T-helper 22 cell (primary cell): Measurements from ENCODE around the gene VSTM5.
"Not testable (repeated sequence)": the region's sequence is repeated elsewhere in the genome, so short reads cannot be mapped to it uniquely, and the experiment has no call there.

ENCODE experiments used
- DNase-seq: peaks from one replicate; pipeline ENCODE4 v3.0.0-alpha.2; 2020; ENCODE audit warnings: low read depth

Gene VSTM5

DNA sequence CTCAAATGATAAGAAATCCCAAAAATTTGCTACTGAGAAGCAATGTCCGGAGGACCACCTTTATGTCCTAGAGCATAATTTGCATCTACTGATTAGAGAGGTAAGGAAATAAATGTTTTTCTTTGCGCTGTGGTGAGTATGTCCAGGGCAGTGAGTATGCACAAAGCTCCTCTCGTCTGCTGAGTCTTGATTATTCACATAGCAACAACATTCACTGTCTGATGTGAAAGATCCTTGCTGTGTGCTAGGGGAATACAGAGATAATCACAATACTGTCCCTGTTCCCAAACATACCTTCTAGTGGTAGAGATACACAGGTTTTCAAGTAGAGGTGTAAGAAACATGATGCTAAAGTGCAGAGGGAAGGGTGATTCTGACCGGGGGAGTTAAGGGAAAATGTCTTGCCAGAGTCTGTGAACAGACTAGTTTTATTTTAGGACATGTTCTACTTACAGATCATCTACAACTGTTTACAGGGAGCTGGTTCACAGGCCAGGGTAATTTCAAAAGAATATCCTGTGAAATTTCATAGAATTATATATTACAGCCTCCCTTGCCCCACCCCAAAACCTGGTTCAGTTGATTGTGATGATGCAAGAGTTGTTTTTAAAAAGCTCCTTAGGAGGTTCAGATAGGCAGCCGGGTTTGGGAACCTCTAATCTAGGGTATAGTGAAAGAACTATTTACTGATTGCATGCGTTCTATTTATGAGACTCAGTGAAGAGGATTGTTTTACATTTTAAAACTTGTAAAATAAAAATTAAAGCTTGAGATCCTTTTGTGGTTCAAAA, 53.8 kb downstream of the VSTM5 start:
- no peak for DNase-seq

DNA sequence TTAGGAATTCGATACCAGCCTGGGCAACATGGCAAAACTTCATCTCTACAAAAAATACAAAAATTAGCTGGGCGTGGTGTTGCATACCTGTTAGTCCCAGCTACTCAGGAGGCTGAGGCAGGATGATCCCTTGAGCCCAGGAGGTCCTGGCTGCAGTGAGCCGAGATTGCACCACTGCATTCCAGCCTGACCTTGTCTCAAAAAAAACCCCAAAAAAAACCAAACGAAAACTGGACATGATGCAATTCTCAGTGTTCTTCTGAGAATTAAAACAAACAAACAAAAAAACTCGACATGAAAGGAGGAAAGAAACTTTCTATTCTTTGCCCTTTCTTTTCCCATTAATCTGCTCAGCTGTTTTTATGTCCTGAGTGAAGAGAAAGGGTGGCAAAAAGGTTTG, 58.9 kb downstream of the VSTM5 start:
- no peak for DNase-seq

DNA sequence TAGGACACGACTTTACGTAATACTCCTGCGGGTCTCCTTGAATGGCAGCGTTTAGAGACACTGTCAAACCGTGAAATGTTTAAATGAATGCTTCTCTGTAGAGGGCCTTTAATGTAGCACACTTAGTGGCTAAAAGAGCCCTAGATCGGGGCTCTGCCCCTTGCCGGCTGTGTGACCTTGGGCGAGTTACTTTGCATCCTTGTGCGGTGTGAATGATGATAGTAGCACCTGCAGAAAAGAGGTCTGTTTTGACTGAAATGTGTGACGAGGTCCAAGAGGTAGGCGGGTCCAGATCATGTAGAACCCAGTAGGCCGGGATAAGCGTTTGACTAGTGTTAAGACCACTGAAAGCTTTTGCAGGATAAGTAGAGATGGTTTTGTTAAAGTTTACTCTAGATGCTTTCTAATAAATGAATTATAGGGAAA, 65.5 kb downstream of the VSTM5 start:
- DNase-seq: no peak

DNA sequence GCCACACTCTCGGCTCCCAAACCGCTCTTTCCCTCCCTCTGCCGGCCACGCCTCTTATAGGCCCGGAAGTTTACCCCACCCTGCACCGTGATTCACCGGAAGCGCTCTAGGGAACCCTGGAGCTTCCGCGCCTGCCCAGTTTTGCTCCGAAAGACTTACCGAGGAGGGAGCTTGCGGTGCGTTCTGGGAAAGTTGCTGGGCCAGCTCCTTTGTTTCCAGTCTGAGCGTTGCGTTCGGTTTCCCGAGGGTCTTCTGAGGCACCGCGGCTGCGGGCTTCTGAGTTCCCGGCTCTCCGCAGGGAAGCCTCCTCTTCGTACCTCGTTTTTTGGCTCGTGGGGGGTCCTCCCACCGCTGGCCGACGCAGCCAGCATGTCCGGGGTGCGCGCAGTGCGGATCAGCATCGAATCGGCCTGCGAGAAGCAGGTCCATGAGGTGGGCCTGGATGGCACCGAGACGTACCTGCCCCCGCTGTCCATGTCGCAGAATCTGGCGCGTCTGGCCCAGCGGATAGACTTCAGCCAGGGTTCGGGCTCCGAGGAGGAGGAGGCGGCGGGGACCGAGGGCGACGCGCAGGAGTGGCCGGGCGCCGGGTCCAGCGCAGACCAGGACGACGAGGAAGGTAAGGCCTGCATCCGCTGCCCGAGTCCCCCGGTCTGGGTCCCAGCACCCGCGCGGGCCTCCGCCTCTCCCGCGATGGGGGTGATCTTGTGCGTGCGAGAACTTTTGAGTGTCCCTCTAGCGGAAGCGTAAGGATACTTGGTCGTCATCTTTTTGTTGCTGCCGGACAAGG, 66.1 kb downstream of the VSTM5 start, which contains the start of gene MED17:
MED17 (plus strand) TSS at position 138 of the 790 bp plus-strand sequence; CDS start at position 370, 232 bp downstream.
- DNase-seq: peak; percentile 83

DNA sequence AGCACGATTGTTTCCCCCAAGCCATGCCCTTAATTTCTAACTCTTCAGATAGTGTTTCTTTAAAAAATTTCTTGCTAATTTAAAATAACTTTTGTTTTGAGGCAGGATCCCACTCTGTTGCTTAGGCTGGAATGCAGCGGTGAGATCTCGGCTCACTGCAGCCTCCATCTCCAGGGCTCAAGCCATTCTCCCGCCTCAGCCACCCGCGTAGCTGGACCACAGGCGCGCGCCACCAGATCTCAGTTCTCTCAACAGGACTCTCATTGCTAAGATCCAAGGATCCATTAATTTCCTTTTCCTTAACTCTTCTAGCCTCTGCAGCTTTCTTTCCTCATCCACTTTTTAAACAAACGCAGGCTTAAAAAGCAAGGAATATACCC, 66.7 kb downstream of the VSTM5 start:
- no peak for DNase-seq

DNA sequence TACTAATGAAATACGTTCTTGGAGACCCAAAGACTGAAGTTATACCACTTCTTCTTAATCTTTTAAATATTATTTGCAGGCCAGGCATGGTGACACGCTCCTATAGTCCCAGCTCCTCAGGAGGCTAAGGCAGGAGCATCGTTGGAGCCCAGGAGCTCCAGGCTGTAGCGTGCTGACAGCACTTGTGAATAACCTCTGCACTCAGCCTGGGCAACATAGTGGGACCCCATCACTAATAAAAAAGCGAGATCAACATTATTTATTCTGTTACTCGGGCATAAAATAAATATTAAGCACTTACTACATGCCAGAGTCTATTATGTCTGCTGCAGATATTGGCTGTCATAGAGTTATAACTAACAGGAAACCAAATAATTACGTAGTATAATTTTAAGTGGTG, 67.1 kb downstream of the VSTM5 start:
- DNase-seq: no peak

DNA sequence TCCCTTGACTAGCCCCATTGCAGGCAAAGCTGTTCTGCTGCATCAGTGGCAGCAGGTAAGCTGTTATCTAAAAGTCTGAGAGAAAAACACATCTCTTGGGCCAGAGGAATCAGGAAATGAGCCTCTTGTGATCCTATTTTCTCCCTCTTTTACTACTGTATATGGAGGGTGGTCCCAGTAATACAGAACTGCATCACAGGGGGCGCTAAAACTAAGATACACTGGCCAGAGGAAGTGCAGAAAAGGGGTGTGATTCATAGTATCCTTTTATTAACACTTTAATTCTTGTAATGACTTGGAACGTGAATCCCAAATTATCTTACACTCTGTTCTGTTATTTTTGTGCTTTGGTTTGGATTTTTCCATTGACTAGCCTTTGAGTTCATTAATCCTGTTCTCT, 75.1 kb downstream of the VSTM5 start:
- no peak for DNase-seq

DNA sequence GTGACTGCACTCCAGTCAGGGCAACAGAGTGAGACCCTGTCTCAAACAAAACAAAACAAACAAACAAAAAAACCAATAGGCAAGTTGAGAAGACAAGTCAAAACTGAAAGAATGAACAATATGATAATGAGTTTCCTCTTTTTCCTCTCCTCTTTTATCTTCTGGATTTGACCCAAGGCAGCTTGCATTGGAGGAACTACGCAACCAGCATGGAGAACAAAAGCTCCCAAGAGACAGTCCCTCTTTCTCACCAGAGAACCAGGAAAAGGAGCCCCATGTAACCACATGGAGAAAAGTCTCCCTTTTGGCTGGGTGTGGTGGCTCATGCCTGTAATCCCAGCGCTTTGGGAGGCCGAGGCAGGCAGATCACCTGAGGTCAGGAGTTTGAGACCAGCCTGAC, 75.9 kb downstream of the VSTM5 start:
- DNase-seq: not testable (repeated sequence)

DNA sequence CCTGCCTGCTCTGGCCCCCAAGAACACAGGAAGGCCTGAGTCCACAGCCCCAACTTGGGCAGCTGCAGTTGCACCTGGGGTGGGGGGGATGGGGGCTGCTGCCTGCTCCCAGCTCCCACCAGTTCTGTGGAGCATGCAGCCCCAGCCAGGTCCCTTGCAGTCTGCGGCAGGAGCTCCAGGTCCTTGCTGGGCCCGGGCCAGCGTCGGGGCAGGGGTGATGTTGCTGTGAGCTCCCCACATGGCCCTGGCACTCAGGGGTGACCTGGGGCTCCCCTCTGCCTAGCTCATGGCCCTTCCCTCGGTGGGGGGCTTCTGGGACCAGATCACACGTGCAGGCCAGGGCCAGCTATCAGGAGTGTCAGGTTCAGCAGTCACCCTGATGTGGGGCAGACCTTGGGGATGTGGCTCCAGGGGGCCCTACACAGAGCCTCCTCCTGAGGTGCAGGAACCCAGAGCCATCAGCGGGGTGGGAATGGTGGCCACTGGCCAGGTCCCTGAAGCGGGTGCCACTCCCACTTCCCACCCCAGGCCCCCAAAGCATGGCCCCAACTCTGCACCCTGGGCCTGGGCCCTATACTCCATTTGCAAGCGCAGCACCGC, 76.7 kb downstream of the VSTM5 start:
- no peak for DNase-seq

DNA sequence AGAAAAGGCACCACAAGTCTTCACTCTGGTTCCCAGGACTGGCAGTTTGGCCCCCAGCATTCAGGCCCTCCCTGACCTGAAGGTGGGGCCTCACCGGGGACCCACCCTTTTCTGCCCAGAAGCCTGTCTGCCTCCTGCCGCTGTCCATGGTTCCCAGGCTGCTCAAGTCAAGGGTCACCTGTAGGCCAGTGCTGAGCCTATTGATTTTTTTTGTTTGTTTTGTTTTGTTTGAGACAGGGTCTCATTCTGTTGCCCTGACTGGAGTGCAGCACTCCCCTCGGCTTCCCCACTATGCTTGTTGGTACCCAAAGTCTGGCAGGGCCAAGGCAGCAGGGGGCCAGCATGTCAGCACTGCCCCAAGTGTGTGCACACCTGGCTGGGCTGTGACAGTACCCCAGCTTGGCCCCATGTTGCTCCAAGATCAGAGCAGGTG, 77.4 kb downstream of the VSTM5 start:
- DNase-seq: no peak

DNA sequence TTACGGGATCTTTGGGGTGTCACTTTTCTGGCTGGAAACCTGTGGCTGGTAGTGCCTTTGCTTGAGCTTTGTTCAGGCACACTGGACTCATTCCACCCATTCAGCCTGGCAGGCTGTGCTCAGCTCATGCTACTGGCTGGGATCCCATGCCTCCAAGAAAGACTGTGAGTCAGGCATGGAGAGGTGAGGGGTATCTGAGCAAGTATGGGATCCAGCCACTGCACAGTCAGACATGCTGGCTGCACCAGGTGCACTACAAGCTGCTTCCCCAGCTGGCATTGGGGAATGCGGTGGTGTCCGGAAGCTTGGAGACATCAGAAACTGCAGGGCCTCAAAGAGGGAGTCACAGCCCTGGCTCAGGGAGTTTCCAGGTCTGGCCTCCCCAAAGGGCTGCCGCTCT, 78.3 kb downstream of the VSTM5 start:
- DNase-seq: no peak

DNA sequence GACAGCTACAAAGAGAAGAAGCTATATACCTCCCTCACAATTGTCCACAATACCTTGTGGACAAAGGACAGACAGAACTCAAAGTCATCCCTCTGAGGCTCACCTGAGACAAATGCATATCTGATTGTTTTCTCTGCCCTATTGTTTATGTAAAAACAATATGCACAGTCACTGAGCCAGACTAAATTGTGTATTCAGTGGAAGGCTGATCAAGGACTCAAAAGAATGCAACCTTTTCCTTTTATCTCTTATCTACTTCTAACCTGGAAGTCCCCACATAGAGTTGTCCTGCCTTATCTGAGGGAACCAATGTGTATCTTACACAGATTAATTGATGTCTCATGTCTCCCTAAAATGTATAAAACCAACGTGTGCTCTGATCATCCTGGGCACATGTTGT, 80.3 kb downstream of the VSTM5 start:
- DNase-seq: no peak
